Smooth muscle cell (in vitro differentiated cells): ENCODE data around the gene KRTAP6-1. TPM values are rescaled to one million over a fixed set of nuclear protein-coding genes. Genes with fewer than 3 reads are reported as not detected.

ENCODE experiments used
- DNase-seq: peaks from one replicate; lab custom pipeline; 2025; ENCODE audit not compliant: unreplicated experiment; lab: John Stamatoyannopoulos, UW
- H2AFZ ChIP-seq: fragments of 200-600 bp; sonication (generic); 2 replicates; pipeline ENCODE4 v1.6.0; 2016; ENCODE audit warnings: antibody characterized with exemption, low read depth, mild to moderate bottlenecking
- H3F3A ChIP-seq: fragments of 200-600 bp; sonication (generic); 2 replicates; pipeline ENCODE4 v1.6.0; 2017; ENCODE audit warnings: antibody characterized with exemption, low read depth
- H3K27ac ChIP-seq: fragments of 200-600 bp; sonication (generic); 2 replicates; pipeline ENCODE4 v1.5.1; 2016; ENCODE audit warnings: low read depth, mild to moderate bottlenecking
- H3K27me3 ChIP-seq: fragments of 200-600 bp; sonication (generic); 2 replicates; pipeline ENCODE4 v1.6.1; 2016; ENCODE audit warnings: low read depth, mild to moderate bottlenecking
- H3K36me3 ChIP-seq: fragments of 200-600 bp; sonication (generic); 2 replicates; pipeline ENCODE4 v1.5.1; 2016; ENCODE audit warnings: low read depth
- H3K4me1 ChIP-seq: fragments of 200-600 bp; sonication (generic); 2 replicates; pipeline ENCODE4 v1.5.1; 2016; ENCODE audit warnings: low read depth
- H3K4me2 ChIP-seq: fragments of 200-600 bp; sonication (generic); 2 replicates; pipeline ENCODE4 v1.6.0; 2016; ENCODE audit warnings: mild to moderate bottlenecking
- H3K4me3 ChIP-seq: fragments of 200-600 bp; sonication (generic); 2 replicates; pipeline ENCODE4 v1.5.1; 2016; ENCODE audit warnings: mild to moderate bottlenecking
- H3K79me2 ChIP-seq: fragments of 200-600 bp; sonication (generic); 2 replicates; pipeline ENCODE4 v1.6.0; 2016; ENCODE audit warnings: low read depth, mild to moderate bottlenecking
- H3K9ac ChIP-seq: fragments of 200-600 bp; sonication (generic); 2 replicates; pipeline ENCODE4 v1.6.0; 2016; ENCODE audit warnings: low read depth
- H3K9me3 ChIP-seq: fragments of 200-600 bp; sonication (generic); replicated peaks from 2 replicates; pipeline ENCODE4 v1.5.1; 2016; ENCODE audit warnings: low read depth
- H4K20me1 ChIP-seq: fragments of 200-600 bp; sonication (generic); 2 replicates; pipeline ENCODE4 v1.6.0; 2016; ENCODE audit warnings: low read depth
- CTCF ChIP-seq: fragments of 200-600 bp; sonication (generic); IDR thresholded peaks from 2 replicates; pipeline ENCODE4 v1.5.1; 2017; ENCODE audit warnings: borderline replicate concordance, mild to moderate bottlenecking, antibody characterized with exemption; ENCODE audit not compliant: insufficient read depth, poor library complexity, severe bottlenecking
- WGBS: methylation state at CpG from one replicate; pipeline ENCODE4 v1.1.7; 2016; ENCODE audit warnings: low lambda C conversion rate; 5-methylcytosine and 5-hydroxymethylcytosine counted together
- polyA plus RNA-seq: library from polyadenylated mRNA; unstranded; fragments of >200 nt; fragmentation: Nextera tagmentation; extraction: Ambion mirVana; gene quantifications from 2 replicates; pipeline ENCODE4 v1.2.1, GENCODE V29; 2016
- total RNA-seq: library from RNA; depleted of rRNA; stranded (reverse); fragments of >200 nt; gene quantifications from 2 replicates; pipeline ENCODE4 v1.2.3, GENCODE V29; 2014

Gene KRTAP6-1
- total and polyA plus RNA-seq, 2 experiments from 2014 or later: not detected

- Histone ChIP-seq H3K27ac (no peak overlapping the region), H3K4me2 (no peak overlapping the region), H3K79me2 (no peaks in the 10 kb centered on the region), H3K36me3 (no peaks in the 10 kb centered on the region), H3K9ac (no peak overlapping the region), H4K20me1 (no peaks in the 10 kb centered on the region), H2AFZ (no peak overlapping the region), H3K9me3 (no peaks in the 10 kb centered on the region), H3K4me1 (no peaks in the 10 kb centered on the region), H3K27me3 (no peaks in the 10 kb centered on the region), H3K4me3 (no peak overlapping the region), H3F3A (no peaks in the 10 kb centered on the region)
- 83% methylated on average over 3 of the region's 3 CpGs for WGBS
- no peak for TF ChIP-seq CTCF
- DNase-seq: no peak
Observed at GRCh38 chr21:30638686-30639085, 25.0 kb upstream of the KRTAP6-1 start.

DNA sequence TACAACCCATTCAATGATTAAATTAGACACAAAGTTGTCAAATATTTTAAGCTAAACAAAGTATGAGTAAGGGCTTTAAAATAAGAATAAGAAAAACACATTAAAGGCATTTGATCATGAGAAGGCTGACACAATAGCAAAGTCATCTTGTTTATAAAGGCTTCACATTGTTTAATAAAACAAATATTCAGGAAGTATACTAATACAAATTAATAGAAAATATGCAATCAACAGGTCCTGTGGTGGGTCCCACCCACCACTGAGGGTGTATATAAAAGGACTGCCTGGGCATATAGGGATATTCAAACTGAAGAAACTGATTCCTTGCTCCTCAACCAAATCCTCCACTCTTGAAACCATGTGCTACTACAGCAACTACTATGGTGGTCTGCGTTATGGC, 21.2 kb upstream of the KRTAP6-1 start, which contains the start of gene KRTAP20-2:
Gene KRTAP20-2, plus strand, starts transcription at position 301 of the 400 bp plus-strand sequence. Its CDS starts 58 bp downstream, at position 359.
- no peak within 1 kb of the TSS for H3K4me2 ChIP-seq
- H3K79me2 ChIP-seq: no peaks in the 10 kb centered on the region
- no peaks in the 10 kb centered on the region for H3K9me3 ChIP-seq
- H3K36me3 ChIP-seq: no peaks in the 10 kb centered on the region
- H2AFZ ChIP-seq: no peak within 1 kb of the TSS
- H3K27ac ChIP-seq: no peak within 1 kb of the TSS
- no peak within 1 kb of the TSS for H3K4me3 ChIP-seq
- no peaks in the 10 kb centered on the region for H3F3A ChIP-seq
- H3K9ac ChIP-seq: no peak within 1 kb of the TSS
- DNase-seq: no peak
- no peak for TF ChIP-seq CTCF
- WGBS: 92% methylated on average over 1 of the region's 1 CpG
- no peaks in the 10 kb centered on the region for H3K4me1 ChIP-seq
- H3K27me3 ChIP-seq: no peaks in the 10 kb centered on the region
- H4K20me1 ChIP-seq: no peaks in the 10 kb centered on the region

DNA sequence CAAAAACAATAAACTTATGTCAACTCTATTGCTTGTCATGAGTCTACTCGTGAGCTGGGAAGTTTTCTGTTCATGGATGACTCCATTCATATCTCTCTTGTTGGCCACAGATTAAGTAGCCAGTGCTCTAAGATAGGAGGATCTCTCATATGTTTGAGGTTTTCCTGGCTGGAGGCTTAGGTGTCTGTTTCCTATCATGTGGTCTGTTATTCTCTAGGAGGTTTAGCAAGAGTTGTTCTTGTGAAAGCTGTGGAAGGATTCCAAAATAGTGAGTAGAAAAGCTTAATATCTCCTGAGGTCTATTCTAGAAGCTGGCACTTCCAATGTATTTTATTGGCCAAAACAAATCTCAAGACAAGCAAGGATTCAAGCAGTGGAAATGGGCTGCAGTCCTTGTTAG, 15.5 kb upstream of the KRTAP6-1 start:
- Histone ChIP-seq H3K4me2 (no peak overlapping the region), H3K27me3 (no peaks in the 10 kb centered on the region), H3F3A (no peaks in the 10 kb centered on the region), H3K4me3 (no peak overlapping the region), H3K36me3 (no peaks in the 10 kb centered on the region), H3K27ac (no peak overlapping the region), H2AFZ (no peak overlapping the region), H3K79me2 (no peaks in the 10 kb centered on the region), H4K20me1 (no peaks in the 10 kb centered on the region), H3K4me1 (no peaks in the 10 kb centered on the region), H3K9ac (no peak overlapping the region), H3K9me3 (no peaks in the 10 kb centered on the region)
- DNase-seq: no peak
- WGBS: 42% methylated on average over 1 of the region's 1 CpG
- no peak for TF ChIP-seq CTCF

DNA sequence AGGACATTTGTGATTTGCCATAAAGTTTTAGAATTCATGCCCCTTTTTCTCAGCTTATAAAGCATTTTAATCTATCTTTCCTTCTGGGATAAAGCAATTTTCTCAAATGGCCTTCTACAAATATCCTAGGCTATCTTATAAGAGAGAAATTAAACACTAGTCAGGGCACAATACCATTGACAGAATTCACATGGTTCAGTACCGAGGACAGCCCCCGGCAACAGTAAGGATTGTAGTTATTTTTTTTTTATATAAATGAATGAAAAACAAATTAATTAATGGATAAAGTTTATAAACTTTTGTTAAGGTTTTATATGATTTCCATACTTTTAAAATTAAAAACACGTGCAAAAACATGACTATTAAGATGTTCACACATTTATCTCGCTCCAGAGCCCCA, 14.4 kb upstream of the KRTAP6-1 start:
- Histone ChIP-seq H3F3A (no peaks in the 10 kb centered on the region), H4K20me1 (no peaks in the 10 kb centered on the region), H3K4me2 (no peak overlapping the region), H3K79me2 (no peaks in the 10 kb centered on the region), H3K9me3 (no peaks in the 10 kb centered on the region), H3K27ac (no peak overlapping the region), H3K4me3 (no peak overlapping the region), H3K4me1 (no peaks in the 10 kb centered on the region), H3K9ac (no peak overlapping the region), H3K36me3 (no peaks in the 10 kb centered on the region), H3K27me3 (no peaks in the 10 kb centered on the region), H2AFZ (no peak overlapping the region)
- DNase-seq: no peak
- no peak for TF ChIP-seq CTCF
- 90% methylated on average over 4 of the region's 4 CpGs for WGBS
